Stimulated activated CD4-positive, alpha-beta T cell treated with anti-CD3 and anti-CD28 coated beads, Interleukin-12 subunit alpha, Interleukin-12 subunit beta, amount 100 ng/mL, for 24 hours (primary cell): ENCODE data around the gene CDH24.

ENCODE experiments used
- DNase-seq, 2 experiments: peaks; one replicate each; pipeline ENCODE4 v3.0.0-alpha.2; 2020; ENCODE audit warnings: low read depth in 2 of 2

The CDH24 gene

DNA sequence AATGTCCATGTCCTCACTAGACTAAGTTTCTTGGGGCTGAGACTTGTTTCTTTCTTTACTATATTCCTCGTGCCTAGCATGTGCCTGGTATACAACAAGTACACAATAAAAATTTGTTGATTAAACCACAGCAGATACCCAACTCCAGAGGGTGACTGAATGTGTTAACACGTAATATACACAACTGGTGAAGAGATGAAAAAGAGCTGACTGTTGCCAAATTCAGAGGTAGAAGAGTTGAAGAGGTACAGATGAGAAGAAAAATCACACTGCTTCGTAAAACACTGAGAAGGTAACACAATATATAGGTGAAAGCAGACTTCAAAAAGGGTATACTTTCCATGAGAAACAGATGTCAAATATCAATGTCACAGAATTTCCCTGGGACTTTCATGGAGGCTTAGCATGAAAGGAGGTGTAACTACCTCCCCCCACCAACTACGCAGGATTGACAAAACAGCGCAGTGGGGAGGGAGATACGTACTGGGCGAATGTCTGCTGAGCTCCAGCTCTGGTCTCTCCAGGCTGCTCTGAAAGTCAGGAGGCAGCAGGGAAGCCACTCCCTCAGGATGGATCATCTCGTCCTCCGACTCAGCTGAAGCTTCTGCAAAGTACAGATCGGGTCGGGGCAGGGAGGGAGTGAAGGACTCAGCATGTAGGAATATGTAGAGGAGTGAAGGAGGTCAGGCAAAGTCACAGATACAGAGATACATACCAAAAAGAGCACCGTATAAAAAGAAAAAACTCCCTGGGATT, 32.4 kb upstream of the CDH24 start:
- no peak for DNase-seq

DNA sequence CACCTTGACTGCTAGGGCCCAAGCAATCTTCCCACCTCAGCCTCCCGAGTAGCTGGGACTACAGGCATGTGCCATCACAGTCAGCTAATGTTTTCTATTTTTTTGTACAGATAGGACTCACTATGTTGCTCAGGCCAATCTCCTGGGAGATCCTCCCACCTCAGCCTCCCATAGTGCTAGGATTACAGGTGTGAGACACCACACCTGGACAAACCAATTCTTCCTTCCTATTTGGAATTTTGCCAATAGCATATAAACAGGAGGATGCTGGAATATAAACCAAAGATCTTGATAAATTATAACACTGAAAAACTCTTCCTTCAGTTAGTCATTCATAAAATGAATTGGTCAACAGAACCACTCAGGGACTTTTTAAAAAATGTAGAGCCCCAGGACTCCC, 29.2 kb upstream of the CDH24 start:
- no peak for DNase-seq

DNA sequence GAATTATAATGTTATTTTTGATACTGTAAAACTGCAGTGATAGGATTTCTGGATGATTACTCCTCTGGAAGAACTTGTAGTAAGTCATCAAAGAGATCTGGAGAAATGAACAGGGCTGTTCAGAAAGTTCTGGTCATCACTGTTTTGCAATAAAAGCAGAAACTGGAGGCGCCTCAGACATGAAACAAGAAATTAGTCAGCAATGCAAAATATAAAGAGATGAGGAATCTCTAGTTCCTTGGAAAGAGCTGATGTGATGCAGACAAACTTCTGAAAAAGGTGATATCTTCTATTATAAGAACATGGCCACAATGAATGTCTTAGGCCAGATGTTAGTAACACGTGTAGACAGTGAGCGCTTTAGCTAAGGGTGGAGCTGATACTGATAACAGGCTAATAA, 28.1 kb upstream of the CDH24 start:
- no peak for DNase-seq

DNA sequence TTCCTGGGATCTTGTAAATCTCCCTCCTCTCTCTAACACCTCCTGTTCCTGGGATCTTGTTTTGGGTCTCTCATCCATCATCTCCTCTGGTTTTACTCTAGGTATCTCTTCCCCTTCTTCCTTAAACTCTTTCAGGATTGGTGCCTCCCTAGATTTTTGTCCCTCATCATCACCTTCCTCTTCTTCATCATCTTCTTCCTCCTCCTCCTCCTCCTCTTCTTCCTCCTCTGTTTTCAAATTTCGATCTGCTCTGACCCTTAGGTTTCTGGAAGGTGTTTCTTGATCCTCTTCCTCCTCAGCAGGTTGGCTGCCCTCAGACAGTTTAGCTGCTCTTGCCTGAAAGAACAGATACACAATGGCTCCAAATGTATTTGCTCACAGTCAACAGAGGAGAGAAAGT, 23.2 kb upstream of the CDH24 start:
- no peak for DNase-seq

DNA sequence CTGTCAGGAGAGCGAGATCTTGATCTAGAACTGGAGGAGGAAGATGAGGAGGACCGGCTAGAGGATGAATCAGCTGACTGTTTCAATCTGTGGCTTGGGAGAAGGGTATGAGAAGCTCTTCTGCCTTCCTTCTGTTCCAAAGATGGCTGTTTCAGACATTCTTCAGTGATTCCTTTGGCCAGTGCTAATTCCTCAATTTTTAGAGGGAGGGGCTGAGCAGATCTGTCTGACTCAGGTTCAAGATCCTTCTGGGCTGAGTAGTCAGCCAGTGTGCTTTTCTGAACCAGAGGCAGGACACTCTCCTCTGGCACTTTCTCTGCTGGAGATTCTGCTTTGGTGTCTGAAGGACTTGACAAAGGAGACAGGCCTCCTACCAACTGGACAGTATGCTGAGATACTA, 22.4 kb upstream of the CDH24 start:
- no peak for DNase-seq

DNA sequence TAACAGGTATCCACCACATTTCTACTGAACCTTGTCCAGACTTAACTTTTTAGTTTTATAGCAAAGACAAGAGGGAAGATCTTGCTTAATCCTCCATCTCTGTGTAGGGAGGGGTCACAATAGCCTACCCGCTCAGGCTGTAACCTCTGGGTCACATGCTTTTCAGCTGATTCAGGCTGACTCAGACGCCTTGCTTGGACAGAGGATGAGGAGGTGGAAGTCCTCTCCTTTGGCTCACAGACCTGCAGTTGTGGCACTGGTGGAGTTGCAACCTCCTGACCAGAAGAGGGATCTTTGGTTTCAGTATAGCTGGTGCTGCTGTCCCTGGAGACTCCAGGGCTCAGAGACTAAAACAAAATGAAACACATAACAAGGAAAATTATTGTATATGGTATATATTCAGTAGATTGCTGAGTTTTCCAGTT, 21.4 kb upstream of the CDH24 start:
- DNase-seq = no peak

DNA sequence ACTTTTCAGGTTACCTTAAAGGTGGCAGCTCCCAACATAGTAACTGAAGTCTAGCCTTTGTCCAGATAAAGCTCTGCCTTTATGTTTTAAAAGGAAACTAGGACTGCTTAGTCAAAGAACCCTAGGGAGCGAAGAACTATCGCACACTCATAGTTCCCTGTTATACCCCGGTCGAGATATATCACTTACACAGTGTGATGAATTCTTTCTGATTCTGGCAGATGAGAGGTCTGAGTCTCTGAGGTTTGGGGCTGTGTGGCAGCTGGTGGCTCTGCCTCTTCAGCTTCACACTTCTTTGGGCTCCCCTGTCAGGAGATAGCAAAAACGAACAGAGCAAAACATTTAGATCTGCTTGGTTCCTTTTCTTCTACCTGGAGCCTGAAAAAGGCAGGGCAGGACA, 20.6 kb upstream of the CDH24 start:
- no peak for DNase-seq

DNA sequence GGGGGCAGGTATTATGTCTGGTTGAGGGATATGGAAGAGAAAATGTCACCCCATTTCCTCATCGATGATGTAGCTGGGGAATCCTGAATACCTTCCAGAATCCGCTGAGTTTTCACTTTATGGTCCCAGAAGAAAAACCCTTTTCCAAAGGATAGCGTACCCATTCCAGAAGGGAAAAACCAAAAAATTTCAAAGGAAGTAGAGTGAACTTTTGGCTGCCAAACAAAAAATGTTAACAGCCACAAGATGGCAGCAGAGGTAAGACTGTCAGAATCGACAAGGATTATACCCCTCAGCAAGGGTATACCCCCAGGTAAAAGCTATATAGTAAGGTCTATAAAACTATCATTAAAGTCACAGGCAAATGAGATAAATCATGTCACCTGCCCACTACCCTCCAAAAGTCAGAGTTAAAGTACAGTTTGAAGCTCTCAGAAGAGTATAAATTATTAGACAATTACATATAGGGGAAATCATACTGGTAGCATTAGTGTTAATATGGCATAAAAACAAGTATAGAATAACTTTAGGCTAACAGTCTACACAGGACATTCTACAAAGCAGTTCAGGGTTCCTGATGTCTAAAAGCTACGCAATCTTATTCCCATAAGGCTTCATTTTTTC, 19.6 kb upstream of the CDH24 start:
- DNase-seq = no peak

DNA sequence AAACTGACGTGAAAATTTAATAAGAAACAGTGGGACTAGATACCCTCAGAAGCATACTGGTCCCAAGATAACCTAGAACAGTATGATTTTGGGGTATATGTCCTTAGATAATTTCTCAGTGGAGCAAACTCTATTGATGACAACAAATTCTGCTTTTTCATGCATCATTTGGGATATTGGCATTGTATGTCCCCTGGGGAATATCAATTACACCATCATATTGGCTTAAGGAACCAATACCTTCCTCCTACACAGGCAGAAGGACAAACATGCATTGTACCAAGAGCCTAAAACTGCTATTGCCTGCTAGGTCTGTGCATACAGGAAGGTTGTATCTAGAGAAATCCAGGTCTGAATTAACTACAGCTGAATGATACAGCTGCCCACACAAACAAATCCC, 17.6 kb upstream of the CDH24 start:
- DNase-seq = no peak

DNA sequence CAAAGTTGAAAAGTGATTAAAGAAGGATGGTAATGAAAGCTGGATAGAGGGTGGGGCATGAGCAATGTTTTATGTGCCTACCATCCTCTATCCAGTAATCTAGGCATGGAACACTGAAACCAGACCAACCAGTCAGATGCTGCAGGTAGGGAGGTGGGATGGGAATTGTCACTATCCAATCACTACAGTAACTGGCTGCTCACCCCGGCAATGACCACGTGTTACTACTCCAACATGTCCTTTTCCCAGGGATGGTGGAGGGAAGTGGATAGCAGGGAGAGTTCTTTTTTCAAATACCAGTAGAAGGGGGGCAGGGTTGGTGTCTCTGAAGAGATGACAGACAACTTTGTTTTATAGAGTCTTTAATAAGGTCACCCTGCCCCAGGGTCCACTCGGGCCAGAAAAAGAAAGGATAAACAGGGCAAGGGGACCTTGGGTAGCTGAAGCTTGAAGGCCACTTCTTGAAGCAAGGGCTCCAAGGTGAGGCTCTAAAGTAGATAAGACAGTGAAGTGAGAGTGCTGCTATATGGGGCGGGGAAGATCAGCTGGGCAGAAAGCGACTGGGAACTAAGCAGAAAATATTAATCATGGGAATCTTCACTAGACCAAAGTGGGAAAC, 14.7 kb upstream of the CDH24 start:
- DNase-seq = no peak

DNA sequence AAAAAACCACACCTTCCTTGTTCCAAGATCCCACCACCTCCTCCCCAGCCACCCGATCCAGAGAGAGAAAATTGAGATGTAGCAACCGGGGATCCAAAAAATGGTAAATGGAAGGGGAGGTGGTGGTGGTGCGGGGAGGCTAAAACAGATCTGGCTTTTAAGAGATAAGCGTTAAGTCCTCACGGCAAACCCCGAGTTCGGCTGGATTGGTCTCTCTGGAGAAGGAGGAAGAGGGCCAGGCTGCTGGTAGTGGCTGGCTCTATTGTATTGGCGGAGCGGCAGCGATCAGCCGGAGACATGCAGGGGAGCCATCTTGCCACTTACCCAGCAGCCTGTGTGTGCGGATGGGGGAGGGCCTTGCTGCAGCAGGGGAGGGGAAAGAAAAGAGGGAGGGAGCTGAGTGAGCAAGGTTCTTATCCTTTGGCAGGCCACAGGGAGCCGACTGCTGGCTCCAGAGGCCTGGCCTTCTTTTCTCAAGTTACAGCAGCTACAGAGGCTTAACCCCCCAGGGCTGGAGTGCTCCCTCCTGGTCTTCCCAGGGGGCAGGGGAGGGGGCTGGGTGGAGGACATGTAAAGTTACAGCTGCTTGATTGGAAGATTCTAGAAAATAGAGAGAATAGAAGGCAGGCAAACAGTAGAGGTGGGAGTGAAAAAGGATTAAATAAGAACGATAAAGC, 14.1 kb upstream of the CDH24 start:
- peak; percentile 66 to 74 for DNase-seq

DNA sequence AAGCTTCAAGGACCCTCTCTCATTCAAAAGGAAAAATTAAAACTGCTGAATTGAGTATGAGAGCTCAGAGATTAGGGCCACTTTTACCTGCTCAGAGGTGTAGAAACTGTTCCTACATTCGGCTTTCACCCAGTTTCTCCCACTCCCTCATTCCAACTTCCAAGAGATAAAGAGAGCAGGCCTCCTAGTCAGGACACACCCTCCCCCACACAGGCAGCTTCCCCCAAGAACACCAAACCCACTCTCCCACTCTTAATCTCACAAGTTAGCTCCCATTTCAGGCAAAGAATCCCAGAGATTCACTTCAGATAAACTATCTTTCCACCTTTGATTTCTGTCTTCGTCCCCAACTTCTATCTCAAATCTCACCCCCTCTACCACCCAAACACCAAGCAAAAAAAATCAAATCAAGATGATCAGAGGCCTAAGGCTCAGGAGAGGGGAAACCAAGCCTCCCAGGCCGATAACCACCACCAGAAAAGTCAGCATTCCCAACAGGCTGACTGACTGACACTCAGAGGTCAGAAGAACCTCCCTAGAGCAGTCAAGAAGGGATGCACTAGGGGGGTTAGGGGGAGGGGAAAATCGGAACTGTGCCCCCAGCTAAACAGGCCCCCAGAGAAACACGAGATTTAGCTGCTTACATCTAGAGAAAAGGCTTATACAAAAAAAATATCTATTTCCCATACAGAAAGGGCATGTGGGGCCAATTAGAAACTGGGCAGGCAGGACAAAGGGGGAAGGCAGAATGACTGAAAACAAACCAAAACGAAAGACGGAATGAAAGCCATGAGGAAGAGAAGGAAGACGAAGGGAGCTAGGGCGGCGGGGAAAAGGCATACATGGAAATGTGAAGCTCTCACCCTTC, 13.2 kb upstream of the CDH24 start:
- no peak for DNase-seq

DNA sequence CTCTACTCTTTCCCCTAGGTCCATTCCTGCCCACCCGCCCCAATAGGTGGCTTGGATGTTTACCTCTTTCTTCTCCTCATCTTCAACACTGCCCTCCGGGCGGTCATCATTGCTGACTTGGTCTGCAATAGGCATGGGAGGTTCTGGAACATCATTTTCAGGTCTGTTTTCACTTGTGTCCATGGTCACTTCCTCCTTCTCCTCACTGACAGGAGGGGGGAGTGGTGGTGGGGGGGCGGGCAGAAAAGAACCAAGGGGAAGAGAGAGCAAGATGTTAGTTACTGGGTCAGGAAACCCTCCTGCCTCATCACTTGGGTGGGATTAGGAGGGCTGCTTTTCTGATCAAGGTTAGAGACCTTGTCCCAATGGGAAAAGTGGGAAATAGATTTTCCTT, 12.1 kb upstream of the CDH24 start:
- DNase-seq = no peak

DNA sequence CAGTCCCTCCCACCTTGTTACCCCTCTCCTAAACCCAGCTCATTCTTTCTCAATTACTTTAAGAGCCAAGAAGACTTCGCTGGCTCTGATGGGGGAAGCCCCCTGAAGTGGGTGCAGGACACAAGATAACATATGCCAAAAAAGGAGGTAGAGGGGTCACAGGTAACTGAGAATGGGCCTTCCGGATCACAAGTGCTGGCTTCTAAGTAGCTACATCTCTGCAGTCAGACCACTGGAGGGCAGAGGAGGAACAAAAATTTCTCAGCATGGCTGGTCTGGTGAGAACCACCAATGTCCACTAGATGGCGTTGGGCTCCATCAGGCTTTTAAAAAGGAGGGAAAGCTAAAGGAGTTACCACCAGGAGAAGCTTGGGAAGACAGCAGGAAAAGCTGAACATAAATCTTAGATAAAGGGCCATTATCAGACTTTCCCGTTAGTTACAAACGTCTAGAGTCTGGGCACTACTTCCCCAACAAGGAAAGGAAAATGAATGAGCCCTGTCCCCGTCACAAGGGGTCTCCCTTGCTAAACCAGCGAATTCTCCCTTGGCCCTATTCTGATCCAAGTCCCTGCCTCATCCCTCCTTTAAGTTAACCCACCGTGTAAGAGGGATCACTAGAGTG, 11.6 kb upstream of the CDH24 start:
- DNase-seq = peak; percentile 50 to 60

DNA sequence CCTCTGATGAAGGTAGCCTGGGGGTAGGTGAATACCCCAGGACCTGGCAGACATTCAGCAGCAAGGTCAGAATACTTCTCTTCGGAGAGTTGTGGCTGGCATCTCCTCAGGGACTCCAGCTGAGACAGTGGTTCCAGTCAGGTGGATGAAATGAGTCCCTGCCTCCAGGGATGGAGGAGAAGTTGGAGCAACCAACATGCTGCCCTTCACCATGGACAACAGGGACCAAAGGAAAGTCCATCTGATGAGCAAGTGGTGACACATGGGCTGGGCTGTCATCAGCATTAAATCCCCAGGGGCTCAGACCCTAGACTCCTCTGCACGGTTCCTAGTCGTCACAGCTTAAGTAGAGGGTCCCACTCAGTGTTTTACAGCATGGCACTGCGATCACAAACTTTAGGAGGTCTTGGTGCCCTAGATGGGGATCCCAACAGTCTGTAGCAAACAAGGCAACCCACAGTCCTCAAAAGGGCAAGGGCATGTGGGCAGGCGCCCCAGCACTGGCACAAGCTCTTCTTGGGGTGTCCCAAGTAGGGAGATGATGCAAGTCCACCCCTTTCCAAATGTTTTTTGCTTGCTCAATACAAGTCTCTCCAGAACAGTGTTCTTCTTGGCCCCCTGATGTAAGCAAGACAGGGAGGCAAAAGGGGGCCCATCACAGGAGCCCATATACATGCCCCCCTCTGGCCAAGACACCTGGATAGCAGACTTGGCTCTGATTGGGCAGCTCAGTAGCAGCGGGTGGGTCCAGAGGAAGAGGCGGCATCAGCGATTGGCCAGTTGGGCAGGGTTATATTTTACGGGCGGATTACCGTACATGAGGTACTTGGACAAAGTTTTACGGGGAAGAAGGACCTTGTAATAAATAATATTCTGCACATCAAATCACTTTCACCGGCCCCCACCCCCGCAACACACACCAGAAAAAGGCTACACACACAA, 10.8 kb upstream of the CDH24 start:
- DNase-seq = no peak

DNA sequence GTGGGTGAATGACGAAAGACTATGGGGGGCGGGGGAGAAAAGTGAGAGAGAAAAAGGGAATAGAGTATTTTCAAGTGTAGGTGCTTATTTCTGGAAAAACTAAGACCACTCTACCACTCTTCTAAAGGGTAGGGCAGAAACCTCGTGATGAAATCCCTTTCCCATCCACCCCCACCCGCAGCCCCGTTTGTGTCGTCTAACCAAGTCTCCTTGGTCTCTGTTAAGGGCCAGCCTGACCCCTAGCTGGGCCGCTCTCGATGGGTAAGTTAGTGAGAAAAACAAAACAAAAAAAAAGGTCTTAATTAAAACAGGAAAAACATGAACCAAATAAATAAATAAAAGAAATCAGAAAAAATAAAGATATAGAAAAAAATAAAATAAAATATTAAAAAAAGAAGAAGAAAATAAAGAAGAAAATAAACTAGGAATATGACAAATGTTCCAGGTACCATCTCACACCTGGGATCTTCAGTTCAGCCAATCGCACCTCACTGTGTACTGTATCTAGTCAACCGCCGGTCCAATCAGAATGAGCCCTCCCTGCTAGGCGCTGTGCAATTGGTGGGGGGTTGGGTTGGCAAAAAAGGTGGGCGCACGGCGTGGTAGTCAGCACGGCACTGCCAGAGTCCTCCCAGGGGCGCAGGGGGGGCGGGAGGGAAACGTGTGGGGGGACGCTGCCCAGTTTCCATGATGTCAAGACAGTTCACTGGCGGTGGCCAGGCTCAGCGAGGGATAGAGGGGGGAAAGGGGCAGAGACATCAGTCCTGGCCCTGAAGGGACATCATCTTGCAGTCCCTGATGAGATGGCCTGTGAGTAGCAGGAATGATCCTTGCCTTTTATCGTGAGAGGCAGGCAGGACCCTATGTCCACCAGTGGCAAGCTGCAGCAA, 9.8 kb upstream of the CDH24 start:
- no peak for DNase-seq

DNA sequence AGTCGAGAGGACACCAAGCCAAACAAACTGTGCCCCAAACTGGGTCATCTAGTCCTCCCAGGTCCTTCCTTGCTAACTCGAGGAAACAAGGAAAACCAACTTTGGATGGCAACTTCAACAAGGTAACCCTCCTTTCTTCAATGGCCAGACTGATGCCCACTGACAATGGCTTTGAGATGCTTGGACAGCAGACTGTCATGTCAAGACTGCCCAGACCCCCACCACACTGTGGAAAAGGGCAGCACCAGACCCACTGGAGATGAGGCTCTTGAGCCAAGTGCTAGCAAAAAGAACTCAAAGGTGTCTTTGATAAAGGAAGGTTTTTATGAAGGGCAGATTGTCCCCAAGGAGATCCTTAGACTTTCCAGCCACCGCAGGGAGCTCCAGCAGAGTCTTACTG, 9.0 kb upstream of the CDH24 start:
- DNase-seq = no peak

DNA sequence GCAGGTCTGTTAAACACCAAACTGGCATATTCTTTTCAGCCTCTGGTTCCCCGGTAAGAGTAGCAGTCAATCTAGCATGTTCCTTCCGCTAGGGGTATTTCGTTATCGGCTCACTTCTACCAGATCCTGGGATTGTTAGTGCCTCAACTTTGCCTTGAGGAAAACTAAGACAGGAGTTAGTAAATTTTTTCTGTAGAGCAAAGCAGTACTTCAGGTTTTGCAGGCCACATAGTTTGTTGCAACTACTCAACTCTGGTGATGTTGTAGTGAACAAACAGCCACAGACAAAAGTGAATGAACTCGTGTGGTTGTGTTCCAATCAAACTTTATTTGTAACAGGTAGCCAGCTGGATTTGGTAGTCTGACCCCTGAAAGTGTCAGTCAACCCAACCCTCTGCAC, 6.3 kb upstream of the CDH24 start:
- no peak for DNase-seq

DNA sequence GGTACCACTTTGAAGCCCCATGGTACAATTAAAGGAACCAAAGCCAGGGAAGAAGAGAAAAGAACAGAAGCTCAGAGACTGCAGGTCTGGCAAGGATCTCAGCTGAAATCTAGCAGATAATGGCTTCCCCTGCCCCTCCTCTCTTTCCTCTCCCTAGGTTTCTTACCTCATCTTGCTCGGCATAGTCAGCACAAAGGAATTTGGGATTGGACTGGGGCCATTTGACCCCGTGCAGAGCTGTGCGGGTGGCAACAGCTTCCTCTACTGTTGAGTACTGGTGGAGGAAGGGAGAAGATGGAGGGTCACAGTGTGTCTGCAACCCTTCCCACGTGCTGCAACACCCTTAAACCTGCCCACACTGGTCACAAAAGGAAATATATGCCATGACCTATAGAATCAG, 4.7 kb upstream of the CDH24 start:
- DNase-seq = no peak
